Right lobe of liver (tissue), 6 donors: ENCODE measurements around the gene USP16. TPM values are rescaled to one million over a fixed set of nuclear protein-coding genes. Genes with fewer than 3 reads are reported as not detected.
A peak's percentile ranks its signal among the peaks of the same experiment; 100 is the strongest.

Experiments
- ATAC-seq, 4 donors: fragments of 200-7000 bp; cut with Tn5 transposase; one replicate each; pipeline ENCODE4 v1.9.1; 2020; ENCODE audit warnings: mild to moderate bottlenecking in 4 of 4, moderate library complexity in 4 of 4
- DNase-seq, 3 donors: peaks; one replicate each; pipeline ENCODE4 v3.0.0-alpha.2; 2020
- H3K27ac ChIP-seq, 3 donors: fragments of 200-600 bp; one replicate each; pipeline ENCODE4 v1.8.0; 2022
- H3K27me3 ChIP-seq, 2 donors: fragments of 200-600 bp; one replicate each; pipeline ENCODE4 v1.8.0; 2022
- H3K36me3 ChIP-seq, 4 donors: fragments of 200-600 bp; sonication (generic) in 1 of 4; one replicate each; pipeline versions ENCODE4 v1.5.1 to v1.8.0; 2017 to 2022; ENCODE audit warnings: control low read depth in 1 of 4
- H3K4me1 ChIP-seq, 4 donors: fragments of 200-600 bp; sonication (generic) in 1 of 4; one replicate each; pipeline versions ENCODE4 v1.5.1 to v1.8.0; 2017 to 2022; ENCODE audit warnings: control low read depth in 1 of 4
- H3K4me3 ChIP-seq, 3 donors: fragments of 200-600 bp; one replicate each; pipeline ENCODE4 v1.8.0; 2022
- H3K9me3 ChIP-seq, 4 donors: fragments of 200-600 bp; sonication (generic) in 1 of 4; one replicate each; pipeline versions ENCODE4 v1.5.1 to v1.8.0; 2017 to 2022; ENCODE audit warnings: control low read depth in 1 of 4
- POLR2A ChIP-seq: fragments of 450-650 bp; IDR thresholded peaks from one replicate; pipeline ENCODE4 v1.6.1; 2017; ENCODE audit warnings: antibody characterized with exemption, mild to moderate bottlenecking
- WGBS: methylation state at CpG from one replicate; pipeline ENCODE4 v1.1.6; 2018; ENCODE audit warnings: low coverage, low lambda C conversion rate; ENCODE audit not compliant: insufficient coverage; ENCODE audit errors: missing lambda C conversion rate; 5-methylcytosine and 5-hydroxymethylcytosine counted together
- intact Hi-C, 2 donors: fragments of 100-400 bp; cut with DNase I; formaldehyde crosslinking; loops; one replicate each; pipeline versions ENCODE4 v1.11.2 to v1.14.1; 2022
- total RNA-seq, 6 experiments: library from RNA; depleted of rRNA in 2 of 6; stranded (reverse); fragments of >200 nt in 2 of 6; fragmentation: NEBNext Ultra II Directional in 3 of 6; extraction: Animal tissue kit (Norgen Biotek cat#: 25700) in 3 of 6; gene quantifications; one replicate each; pipeline versions ENCODE4 v1.1.0 to v1.2.4, GENCODE V29; 2016 to 2023
- TF ChIP-seq, protein P1 (sequence below), 4 donors: fragments of 200-600 bp in 3 of 4; fragments of 450-650 bp in 1 of 4; IDR thresholded peaks; one replicate each; pipeline versions ENCODE4 v1.5.1 to v1.8.0; 2016 to 2022; ENCODE audit warnings: antibody characterized with exemption in 4 of 4, mild to moderate bottlenecking in 2 of 4
- donor health status: DM: no; HTN: yes; CAD: no.
- donor health status: DM: no; HTN: no; CAD: no.
- donor health status: DM: no; HTN: no; CAD: no.
- donor health status: DM: no; HTN: yes; CAD: no.
- donor health status: DM: no; HTN: yes; CAD: no.

Gene USP16
- total RNA-seq, 6 experiments from 2014 or later, result 14.1 to 20.5 (median 17.4) TPM

- TF ChIP-seq, protein P1, sequence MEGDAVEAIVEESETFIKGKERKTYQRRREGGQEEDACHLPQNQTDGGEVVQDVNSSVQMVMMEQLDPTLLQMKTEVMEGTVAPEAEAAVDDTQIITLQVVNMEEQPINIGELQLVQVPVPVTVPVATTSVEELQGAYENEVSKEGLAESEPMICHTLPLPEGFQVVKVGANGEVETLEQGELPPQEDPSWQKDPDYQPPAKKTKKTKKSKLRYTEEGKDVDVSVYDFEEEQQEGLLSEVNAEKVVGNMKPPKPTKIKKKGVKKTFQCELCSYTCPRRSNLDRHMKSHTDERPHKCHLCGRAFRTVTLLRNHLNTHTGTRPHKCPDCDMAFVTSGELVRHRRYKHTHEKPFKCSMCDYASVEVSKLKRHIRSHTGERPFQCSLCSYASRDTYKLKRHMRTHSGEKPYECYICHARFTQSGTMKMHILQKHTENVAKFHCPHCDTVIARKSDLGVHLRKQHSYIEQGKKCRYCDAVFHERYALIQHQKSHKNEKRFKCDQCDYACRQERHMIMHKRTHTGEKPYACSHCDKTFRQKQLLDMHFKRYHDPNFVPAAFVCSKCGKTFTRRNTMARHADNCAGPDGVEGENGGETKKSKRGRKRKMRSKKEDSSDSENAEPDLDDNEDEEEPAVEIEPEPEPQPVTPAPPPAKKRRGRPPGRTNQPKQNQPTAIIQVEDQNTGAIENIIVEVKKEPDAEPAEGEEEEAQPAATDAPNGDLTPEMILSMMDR (IDR thresholded peaks at IDR 0.05), result no peak
- TF ChIP-seq POLR2A, result peak; percentile 96
- DNase-seq, result peak; percentile 95 to 98 (median 97)
Measured at GRCh38 chr21:29002442-29003144, 21.9 kb upstream of the USP16 start.

DNA sequence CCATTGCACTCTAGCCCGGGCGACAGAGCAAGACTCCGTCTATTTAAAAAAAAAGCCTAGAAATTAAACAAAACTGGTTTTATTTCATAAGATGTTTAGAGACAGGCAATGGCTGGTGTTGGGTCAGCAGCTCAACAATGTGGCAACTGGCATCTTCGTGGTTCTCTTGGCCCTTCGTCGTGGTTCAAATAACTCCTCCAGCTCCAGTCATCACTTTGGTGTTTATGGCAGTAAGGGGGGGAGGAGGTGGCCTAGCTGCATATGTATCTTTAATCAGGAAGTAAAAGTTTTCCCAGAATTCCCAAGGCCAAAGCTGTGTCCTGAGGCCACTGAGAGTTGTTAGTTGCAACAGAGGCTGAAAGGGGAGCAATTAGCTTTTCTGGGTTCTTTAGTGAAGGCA is 18.8 kb upstream of the USP16 start:
- Histone ChIP-seq H3K36me3 (peaks cover 0 to 14% (median 8%) of the 10 kb centered on the region in 4 donors), H3K27ac (no peak overlapping the region), H3K27me3 (no peaks in the 10 kb centered on the region), H3K4me3 (no peak overlapping the region), H3K9me3 (no peaks in the 10 kb centered on the region), H3K4me1 (peaks cover 0 to 12% (median 0%) of the 10 kb centered on the region in 4 donors)
- 83% methylated on average over 4 of the region's 6 CpGs for WGBS
- DNase-seq (no peak), ATAC-seq (no peak)
- intact Hi-C loops, result no loop called here
- TF ChIP-seq, protein P1 (IDR thresholded peaks at IDR 0.05), result no peak
- TF ChIP-seq POLR2A, result no peak

More at GRCh38 chr21:29002442-29003144, 21.9 kb upstream of the USP16 start:
- intact Hi-C loops, result no loop called here
- Histone ChIP-seq H3K4me3 (peak overlapping the region; percentile 54 to 64 (median 62)), H3K9me3 (no peaks in the 10 kb centered on the region), H3K4me1 (peaks cover 0 to 12% (median 0%) of the 10 kb centered on the region in 4 donors), H3K27ac (peak overlapping the region; percentile 74 to 92 (median 75)), H3K27me3 (no peaks in the 10 kb centered on the region), H3K36me3 (peaks cover 0 to 6% (median 1%) of the 10 kb centered on the region in 4 donors)
- peak; percentile 100 for ATAC-seq
- WGBS, result under 1% methylated on average over 17 of the region's 41 CpGs

DNA sequence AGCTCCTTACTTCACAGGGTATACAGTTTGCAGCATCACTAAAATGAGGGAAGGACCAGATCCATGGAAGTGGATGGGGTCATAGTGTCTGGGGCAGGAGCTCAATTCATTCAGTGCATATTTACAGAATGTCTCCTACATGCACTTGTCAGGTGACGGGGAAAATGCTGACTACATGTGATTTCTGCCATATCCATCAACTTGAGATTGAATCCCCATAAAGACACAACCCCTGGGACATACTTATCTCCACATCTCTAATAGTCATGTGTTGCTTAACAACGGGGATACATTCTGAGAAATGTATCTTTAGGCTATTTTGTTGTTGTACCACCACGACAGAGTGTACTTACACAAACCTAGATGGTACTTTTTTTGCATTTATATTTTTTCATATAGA is 17.3 kb upstream of the USP16 start:
- H3K9me3 ChIP-seq, result no peaks in the 10 kb centered on the region
- peaks cover 0 to 10% (median 0%) of the 10 kb centered on the region in 4 donors for H3K4me1 ChIP-seq
- intact Hi-C loops, result no loop called here
- 100% methylated on average over 2 of the region's 3 CpGs for WGBS
- ATAC-seq, result no peak
- H3K27ac ChIP-seq, result no peak overlapping the region
- H3K4me3 ChIP-seq, result no peak overlapping the region
- H3K36me3 ChIP-seq, result peaks cover 0 to 14% (median 8%) of the 10 kb centered on the region in 4 donors
- H3K27me3 ChIP-seq, result no peaks in the 10 kb centered on the region
- no peak for TF ChIP-seq POLR2A
- TF ChIP-seq, protein P1 (IDR thresholded peaks at IDR 0.05), result no peak
- DNase-seq, result no peak

DNA sequence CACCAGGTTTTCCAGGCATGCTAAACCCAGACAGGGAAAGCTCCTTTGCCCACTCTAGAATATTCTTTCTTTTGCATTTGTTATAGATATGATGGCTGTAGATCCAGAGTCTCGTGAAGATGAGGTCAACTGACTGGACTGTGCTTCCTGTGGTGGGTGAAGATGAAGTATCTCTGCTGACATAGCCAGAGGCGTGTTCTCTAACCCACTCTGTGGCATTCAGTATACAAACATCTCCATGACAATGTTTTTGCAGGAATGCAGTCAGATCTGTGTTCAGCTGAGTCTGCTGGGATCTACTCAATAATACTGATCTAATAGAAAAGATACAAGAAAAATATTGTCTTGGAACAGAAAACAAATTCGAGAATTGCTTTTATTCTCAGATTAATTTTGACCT is 16.7 kb upstream of the USP16 start:
- H3K4me1 ChIP-seq, result peaks cover 0 to 9% (median 0%) of the 10 kb centered on the region in 4 donors
- no peak overlapping the region for H3K27ac ChIP-seq
- TF ChIP-seq, protein P1 (IDR thresholded peaks at IDR 0.05), result no peak
- no peak for TF ChIP-seq POLR2A
- H3K36me3 ChIP-seq, result peaks cover 0 to 14% (median 8%) of the 10 kb centered on the region in 4 donors
- H3K9me3 ChIP-seq, result no peaks in the 10 kb centered on the region
- DNase-seq (no peak), ATAC-seq (no peak)
- no peak overlapping the region for H3K4me3 ChIP-seq
- H3K27me3 ChIP-seq, result no peaks in the 10 kb centered on the region
- WGBS, result 88% methylated on average over 3 of the region's 3 CpGs
- intact Hi-C loops, result no loop called here
